Measurements from ENCODE around the gene PROK1. TPM values are rescaled to one million over a fixed set of nuclear protein-coding genes. Genes with fewer than 3 reads are reported as not detected.

Gene PROK1
- total RNA-seq, 1 donor from 2014 or later = not detected

GRCh38 chr1:110472546-110472945 is 21.6 kb downstream of the PROK1 start:
- Histone ChIP-seq H3K27me3 (ENCODE audit: control insufficient read depth, insufficient read depth, low read length) (no peaks in the 10 kb centered on the region), H3K4me3 (ENCODE audit: low read depth, low read length) (no peak overlapping the region), H3K36me3 (ENCODE audit: control insufficient read depth, insufficient read depth, low read length) (no peaks in the 10 kb centered on the region)
- no peak for FAIRE-seq
- TF ChIP-seq, protein P1, sequence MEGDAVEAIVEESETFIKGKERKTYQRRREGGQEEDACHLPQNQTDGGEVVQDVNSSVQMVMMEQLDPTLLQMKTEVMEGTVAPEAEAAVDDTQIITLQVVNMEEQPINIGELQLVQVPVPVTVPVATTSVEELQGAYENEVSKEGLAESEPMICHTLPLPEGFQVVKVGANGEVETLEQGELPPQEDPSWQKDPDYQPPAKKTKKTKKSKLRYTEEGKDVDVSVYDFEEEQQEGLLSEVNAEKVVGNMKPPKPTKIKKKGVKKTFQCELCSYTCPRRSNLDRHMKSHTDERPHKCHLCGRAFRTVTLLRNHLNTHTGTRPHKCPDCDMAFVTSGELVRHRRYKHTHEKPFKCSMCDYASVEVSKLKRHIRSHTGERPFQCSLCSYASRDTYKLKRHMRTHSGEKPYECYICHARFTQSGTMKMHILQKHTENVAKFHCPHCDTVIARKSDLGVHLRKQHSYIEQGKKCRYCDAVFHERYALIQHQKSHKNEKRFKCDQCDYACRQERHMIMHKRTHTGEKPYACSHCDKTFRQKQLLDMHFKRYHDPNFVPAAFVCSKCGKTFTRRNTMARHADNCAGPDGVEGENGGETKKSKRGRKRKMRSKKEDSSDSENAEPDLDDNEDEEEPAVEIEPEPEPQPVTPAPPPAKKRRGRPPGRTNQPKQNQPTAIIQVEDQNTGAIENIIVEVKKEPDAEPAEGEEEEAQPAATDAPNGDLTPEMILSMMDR (IDR thresholded peaks at IDR 0.05; ENCODE audit: insufficient read depth, low read length, severe bottlenecking) = no peak
- DNase-seq (ENCODE audit: low read depth) = no peak

DNA sequence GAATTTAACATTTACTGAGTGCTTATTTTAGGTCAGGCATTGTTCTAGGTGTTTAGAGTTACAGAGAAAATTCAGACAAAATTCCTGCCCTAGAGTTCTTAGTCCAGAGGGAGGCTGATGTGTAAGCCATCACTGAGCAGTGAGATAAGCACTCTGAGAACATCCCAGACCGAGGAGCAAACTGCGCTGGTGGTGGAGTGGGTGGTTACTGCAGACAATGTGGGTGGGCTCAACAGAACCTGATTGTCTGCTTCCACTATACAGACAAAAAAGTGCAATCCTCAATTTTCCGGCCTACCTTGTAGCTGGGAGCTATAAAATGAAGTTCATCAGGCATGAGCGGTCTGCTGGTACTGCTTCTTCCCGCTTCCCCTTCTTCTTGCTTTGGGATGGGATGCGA is 23.5 kb downstream of the PROK1 start:
- no peak overlapping the region for H3K4me3 ChIP-seq (ENCODE audit: low read depth, low read length)
- H3K27me3 ChIP-seq (ENCODE audit: control insufficient read depth, insufficient read depth, low read length) = no peaks in the 10 kb centered on the region
- no peak for FAIRE-seq
- TF ChIP-seq, protein P1 (IDR thresholded peaks at IDR 0.05; ENCODE audit: insufficient read depth, low read length, severe bottlenecking) = no peak
- no peak for DNase-seq (ENCODE audit: low read depth)
- H3K36me3 ChIP-seq (ENCODE audit: control insufficient read depth, insufficient read depth, low read length) = no peaks in the 10 kb centered on the region

- FAIRE-seq = peak; percentile 7
- DNase-seq (ENCODE audit: low read depth) = peak; percentile 80
- TF ChIP-seq, protein P1 (IDR thresholded peaks at IDR 0.05; ENCODE audit: insufficient read depth, low read length, severe bottlenecking) = peak; percentile 6
- Histone ChIP-seq H3K27me3 (ENCODE audit: control insufficient read depth, insufficient read depth, low read length) (no peaks in the 10 kb centered on the region), H3K36me3 (ENCODE audit: control insufficient read depth, insufficient read depth, low read length) (no peaks in the 10 kb centered on the region), H3K4me3 (ENCODE audit: low read depth, low read length) (no peak overlapping the region)
Observed at GRCh38 chr1:110475362-110476027, 24.5 kb downstream of the PROK1 start.

DNA sequence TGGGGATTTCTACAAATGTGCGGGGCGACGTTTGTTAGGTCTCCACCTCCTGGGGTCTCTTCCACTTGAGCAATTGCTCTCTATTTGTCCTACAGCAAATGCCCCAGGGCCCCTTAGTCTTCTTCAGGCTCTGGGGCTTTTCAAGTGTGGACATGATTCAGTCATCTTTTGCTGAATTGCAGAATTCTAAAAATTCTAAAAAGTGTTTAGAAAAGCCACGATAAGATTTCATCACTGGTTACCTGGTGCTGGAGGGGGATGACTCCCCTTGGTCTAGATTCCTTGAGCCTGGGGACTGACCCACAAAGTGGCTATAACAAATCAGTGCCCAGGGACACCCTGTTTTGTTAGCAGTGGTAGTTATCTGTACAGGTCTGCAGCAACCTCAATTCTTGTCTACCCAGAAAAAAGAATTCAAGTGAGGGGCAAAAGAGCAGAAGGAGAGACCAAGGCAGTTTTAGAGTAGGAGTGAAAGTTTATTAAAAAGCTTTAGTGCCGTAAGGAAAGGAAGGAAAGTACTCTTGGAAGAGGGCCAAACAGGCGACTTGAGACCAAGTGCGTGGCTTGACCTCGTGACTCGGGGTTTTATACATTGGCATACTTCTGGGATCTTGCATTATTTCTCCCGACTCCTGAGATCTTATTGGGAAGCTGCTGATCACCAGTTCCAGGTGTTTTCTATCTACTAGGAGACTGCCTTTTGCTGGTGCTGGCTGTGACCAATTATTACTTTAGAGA is 25.2 kb downstream of the PROK1 start:
- no peak overlapping the region for H3K4me3 ChIP-seq (ENCODE audit: low read depth, low read length)
- TF ChIP-seq, protein P1 (IDR thresholded peaks at IDR 0.05; ENCODE audit: insufficient read depth, low read length, severe bottlenecking) = no peak
- FAIRE-seq (no peak), DNase-seq (ENCODE audit: low read depth) (peak; percentile 27)
- H3K36me3 ChIP-seq (ENCODE audit: control insufficient read depth, insufficient read depth, low read length) = no peaks in the 10 kb centered on the region
- H3K27me3 ChIP-seq (ENCODE audit: control insufficient read depth, insufficient read depth, low read length) = no peaks in the 10 kb centered on the region

- no peaks in the 10 kb centered on the region for H3K27me3 ChIP-seq (ENCODE audit: control insufficient read depth, insufficient read depth, low read length)
- DNase-seq (ENCODE audit: low read depth) (peak; percentile 99), FAIRE-seq (peak; percentile 97)
- TF ChIP-seq, protein P1 (IDR thresholded peaks at IDR 0.05; ENCODE audit: insufficient read depth, low read length, severe bottlenecking) = no peak
- H3K36me3 ChIP-seq (ENCODE audit: control insufficient read depth, insufficient read depth, low read length) = no peaks in the 10 kb centered on the region
- no peak overlapping the region for H3K4me3 ChIP-seq (ENCODE audit: low read depth, low read length)
Observed at GRCh38 chr1:110477041-110477440, 26.1 kb downstream of the PROK1 start.

Measured in bronchial epithelial cell (primary cell).